ENCODE measurements around the gene BPIFA2.
"Not testable (repeated sequence)": the region's sequence is repeated elsewhere in the genome, so short reads cannot be mapped to it uniquely, and the experiment has no call there.

Gene BPIFA2

DNA sequence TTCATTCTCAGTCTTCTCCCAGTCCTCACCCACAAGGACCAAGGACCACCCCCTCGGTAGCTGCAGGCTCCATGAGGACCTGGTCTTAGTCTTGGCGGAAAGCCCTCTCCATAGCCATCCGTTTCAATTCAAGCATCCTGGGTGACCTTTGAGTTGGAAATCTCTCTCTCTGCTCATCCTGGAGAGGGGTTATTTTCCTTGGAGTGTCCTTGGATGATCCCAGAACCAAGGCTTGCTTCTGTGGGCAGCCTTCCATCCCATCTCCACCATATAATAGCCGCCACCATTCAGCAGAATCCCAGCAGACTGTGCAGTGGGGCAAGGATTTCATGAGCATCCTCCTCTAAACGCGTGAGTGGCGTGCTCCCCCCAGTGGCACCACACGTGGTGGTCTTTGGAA, at the start of gene BPIFA2:
TSS of gene BPIFA2 (plus strand) at position 301 of the 400 bp plus-strand sequence. CDS start 987 bp downstream, outside the sequence.
- no peak for DNase-seq

- DNase-seq, result no peak
These were observed 47.9 kb upstream of the BPIFA2 start for GRCh38 chr20:33119725-33120720.

DNA sequence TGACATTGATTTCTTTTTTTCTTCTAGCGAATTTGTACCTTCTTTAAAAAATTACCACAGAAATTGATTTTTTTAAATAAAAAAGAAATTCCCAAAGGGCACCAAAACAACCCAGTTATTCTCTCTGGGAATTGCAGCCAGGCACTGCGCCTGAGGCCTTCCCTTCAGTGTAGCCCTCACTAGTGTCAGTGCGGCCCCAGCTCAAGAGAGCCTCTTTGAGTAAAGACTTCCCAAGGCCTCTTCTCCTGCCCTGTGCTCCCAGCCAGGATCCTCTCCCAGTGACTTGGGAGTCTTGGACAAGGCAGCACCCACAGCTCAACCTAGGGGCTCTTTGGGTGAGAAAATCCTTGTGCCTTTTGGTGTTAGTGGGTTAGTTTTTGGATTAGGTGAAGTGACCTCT, 47.0 kb upstream of the BPIFA2 start:
- DNase-seq, result no peak

DNA sequence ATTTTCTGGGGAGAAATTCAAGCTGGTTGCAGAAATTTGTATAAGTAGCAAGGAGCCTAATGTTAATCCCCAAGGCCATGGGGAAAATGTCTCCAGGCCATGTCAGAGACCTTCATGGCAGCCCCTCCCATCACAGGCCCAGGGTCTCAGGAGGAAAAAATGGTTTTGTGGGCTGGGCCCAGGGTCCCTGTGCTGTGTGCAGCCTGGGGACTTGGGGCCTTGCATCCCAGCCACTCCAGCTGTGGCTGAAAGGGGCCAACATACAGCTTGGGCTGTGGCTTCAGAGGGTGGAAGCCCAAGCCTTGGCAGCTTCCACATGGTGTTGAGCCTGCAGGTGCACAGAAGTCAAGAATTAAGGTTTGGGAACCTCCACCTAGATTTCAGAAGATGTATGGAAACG, 45.7 kb upstream of the BPIFA2 start:
- not testable (repeated sequence) for DNase-seq

DNA sequence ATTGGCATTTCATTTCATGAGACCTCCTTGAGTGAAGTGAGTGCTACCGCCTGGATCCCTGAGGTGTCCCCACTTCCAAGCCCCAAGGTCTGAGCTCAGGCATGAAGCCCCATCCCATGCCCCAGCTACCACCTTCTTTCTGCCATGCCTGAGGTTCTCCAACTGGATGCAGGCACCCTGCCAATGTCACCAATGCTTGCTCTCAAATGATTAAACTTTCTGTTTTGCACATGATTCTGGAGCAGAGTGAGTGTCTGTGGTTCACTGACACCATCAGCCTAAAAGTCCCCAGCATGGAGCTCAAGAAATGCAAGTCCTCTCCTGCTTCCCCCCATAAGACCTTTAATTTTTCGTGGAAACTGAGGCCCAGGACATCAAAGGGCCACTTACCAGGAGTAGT, 43.7 kb upstream of the BPIFA2 start:
- no peak for DNase-seq

DNA sequence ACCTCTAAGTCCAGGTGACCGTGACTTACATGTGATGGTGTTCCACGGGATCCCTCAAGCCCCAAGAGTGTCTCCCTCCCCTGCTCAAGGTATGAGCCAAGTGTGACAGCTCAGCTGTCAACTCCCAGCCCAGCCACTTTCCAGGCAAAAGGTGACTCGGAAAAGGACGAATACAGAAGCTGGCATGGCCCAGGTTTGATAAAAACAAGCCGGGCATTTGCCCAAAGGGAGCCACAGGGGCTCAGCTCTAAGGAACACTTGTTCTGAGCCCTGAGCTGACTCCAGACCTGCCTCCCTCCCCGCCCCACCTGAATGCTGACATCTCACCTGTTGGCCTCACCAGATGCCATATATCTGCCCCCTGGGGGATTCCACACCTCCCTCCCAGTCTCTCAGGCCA, 43.0 kb upstream of the BPIFA2 start:
- DNase-seq, result no peak

DNA sequence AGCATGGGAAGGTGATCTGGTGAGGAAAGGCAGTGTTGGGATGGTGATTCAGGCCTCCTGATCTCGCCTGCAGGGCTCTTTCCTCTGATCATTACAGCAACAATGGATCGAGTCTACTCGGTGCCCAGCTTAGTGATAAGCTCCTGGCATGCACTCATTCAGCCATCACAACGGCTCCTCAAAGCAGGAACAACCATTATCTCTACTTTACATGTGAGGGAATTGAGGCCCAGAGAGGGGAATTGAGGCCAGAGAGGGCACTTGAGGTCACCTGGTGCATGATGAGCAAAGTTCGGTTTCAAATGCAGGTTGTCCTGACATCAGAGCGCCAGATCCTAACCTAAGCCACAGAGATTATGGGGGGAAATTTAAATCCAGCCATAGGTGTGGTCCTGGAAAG, 42.0 kb upstream of the BPIFA2 start:
- DNase-seq, result no peak

DNA sequence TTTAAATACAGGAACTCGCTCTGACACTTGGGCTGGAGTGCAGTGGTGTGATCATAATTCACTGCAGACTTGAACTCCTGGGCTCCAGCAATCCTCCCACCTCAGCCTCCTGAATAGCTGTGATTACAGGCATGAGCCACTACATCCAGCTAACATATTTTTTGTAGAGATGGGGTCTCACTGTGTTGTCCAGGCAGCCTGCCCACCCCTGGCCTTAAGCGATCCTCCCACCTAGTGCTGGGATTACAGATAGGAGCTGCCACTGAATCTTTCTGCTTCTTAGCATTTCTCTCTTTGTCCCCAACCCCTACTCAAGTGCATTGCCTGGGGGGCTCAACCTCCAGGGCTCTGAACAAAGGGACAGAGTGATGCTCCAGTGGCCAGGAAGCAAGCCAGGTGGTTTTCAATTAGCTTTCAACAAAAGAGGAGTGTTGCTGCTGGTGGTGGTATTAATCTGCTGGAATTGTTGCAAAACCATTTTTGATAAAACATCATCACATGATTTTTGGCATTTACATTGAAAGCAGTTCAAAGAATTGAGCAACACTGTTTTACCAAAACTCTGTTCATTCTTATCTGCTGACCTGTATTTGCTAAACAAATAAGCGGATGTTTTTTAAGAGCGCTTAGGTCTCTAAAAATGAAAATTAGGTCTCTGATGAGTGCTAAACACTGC, 40.4 kb upstream of the BPIFA2 start:
- peak; percentile 41 for DNase-seq

DNA sequence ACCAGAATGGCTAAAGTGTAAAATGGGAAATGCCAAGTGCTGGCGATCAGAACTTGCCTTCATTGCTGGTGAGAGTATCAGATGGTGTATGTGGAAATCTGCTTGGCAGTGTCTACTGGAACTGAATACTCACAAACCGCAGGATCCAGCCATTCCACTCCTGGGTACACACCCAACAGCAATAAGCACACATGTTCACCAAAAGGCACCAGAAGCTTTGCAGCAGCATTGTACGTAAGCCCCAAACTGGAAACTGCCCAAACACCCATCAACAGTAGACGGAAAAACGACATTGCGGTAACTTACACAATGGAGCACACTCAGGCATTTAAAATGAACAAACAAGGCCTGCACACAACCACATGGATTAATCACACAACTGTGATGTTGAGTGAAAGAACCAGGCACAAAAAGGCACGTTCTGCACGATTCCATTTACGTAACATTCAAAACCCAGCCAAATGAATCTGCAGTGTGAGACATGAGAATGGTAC, 37.3 kb upstream of the BPIFA2 start:
- no peak for DNase-seq

GRCh38 chr20:33131949-33132473, 35.9 kb upstream of the BPIFA2 start:
- no peak for DNase-seq

DNA sequence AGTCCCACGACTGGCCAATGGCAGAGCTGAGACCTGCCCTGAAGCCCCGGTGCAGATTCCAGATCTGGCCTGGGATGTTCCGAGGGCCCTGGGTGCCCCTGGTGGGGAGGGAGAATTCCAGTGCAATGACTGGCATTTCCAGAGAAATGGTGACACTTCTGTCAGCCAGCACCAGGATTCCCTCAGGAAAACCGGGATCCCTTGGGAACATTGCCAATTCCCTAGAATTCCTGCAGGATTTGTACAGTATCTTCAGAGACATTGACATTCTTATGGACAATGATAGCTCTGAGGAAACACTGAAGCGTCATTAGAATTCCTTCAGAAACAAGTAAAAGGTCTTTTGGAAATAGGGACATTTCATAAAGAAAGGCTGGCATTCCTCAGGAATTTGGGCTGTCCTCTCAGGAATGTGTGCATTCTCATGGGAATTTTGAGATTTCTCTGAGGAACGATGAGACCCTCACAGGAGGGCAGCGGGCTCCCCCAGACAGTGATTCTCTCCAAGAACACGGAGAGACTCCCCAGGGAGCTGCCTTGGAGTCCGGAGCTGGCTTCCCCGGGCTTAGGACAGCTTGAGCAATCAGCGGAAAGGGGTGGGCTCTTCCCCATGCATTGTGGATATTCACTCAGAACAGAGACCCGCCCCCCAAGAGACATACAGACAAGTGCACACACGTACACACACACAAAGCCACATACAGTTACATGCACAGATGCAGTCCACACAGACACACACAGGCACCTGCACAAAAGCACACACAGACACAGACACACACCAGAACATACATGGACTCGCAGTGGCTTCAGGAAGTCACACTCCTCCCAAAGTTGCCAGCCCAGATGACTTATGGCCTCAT, 35.2 kb upstream of the BPIFA2 start:
- DNase-seq, result no peak

- DNase-seq, result no peak
These were observed 34.5 kb upstream of the BPIFA2 start for GRCh38 chr20:33133373-33133941.

GRCh38 chr20:33137195-33137594, 30.8 kb upstream of the BPIFA2 start:
- no peak for DNase-seq

- no peak for DNase-seq
These were observed 28.5 kb upstream of the BPIFA2 start for GRCh38 chr20:33139467-33139866.

- no peak for DNase-seq
These were observed 22.4 kb upstream of the BPIFA2 start for GRCh38 chr20:33145521-33145920.

DNA sequence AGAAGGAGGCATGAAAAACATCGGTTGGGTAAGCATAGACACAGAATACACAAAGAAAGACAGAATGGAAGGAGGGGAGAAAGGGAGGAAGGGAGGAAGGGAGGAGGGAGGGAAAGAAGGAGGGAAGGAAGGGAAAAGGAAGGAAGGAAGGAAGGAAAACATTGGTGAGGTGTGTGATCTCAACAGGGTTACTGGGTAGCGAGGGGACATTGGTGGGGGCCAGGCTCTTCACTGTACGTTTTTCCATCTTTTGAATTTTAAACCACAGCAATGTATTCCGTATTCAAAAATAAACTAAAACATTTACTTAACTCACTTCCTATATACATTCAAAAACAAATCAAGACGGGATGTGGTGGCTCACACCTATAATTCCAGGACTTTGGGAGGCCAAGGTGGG, 20.7 kb upstream of the BPIFA2 start:
- no peak for DNase-seq

- no peak for DNase-seq
These were observed 19.9 kb upstream of the BPIFA2 start for GRCh38 chr20:33148040-33148439.

DNA sequence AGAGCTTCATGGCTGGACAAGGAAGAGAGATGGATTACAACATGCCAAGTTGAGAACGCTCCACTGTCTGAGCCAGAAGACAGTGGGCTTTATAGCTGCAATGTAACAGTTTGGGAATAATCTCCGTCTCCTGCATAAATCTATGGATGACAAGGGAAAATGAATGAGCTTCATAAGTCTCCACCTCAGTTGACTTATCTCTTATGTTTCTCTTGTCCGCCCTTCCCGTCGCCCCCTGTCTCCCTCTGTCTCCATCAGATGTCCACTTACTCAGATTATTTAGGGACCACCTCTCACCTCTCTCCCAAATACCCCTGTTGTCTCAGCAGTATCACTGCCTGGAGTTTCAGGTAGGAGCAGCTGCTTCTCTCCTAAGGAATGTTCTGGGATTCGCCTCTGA, 13.7 kb upstream of the BPIFA2 start:
- no peak for DNase-seq

GRCh38 chr20:33158637-33159385, 9.1 kb upstream of the BPIFA2 start:
- no peak for DNase-seq

- DNase-seq, result no peak
These were observed 8.2 kb upstream of the BPIFA2 start for GRCh38 chr20:33159713-33160112.

DNA sequence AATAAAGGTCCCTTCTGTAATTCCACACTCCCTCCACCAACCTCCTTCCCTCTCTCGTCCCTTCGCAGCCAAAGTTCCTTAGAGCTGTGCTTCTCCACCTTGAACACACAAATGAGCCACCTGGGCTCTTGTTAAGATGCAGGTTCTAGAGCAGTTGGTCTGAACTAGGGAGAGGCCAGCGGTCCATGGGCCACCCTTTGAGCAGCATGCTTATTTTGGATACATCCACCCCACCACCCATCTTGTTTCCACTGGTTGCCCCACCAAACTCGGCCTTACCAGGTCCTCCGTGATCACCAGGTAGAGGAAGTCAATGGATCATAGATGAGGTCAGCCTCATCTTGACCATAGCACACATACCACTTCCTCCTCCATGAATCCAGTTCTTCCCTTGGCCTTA, 7.3 kb upstream of the BPIFA2 start:
- no peak for DNase-seq

- DNase-seq, result no peak
These were observed 5.6 kb upstream of the BPIFA2 start for GRCh38 chr20:33162313-33162712.

All from NCI-H526 treated with DMSO at 0.1 percent for 48 hours (cell line).